ENCODE data around the gene SNCG. TPM values are rescaled to one million over a fixed set of nuclear protein-coding genes. Genes with fewer than 3 reads are reported as not detected.
A peak's percentile ranks its signal among the peaks of the same experiment; 100 is the strongest.

Gene SNCG
- total and polyA plus RNA-seq, 2 of the 8 experiments (the other 6 are each of a cell fraction or from before 2014, with no cell fraction given), result 4.4 to 12.2 TPM

- Histone ChIP-seq H3K56ac (replicated peaks; ENCODE audit: insufficient read length, low read depth, low read length) (no peak overlapping the region), H3K14ac (ENCODE audit: insufficient read length) (no peak overlapping the region), H3K79me2 (ENCODE audit: control insufficient read depth in 1 of 2, insufficient read depth in 2 of 2, low read length in 2 of 2) (no peaks in the 10 kb centered on the region), H2BK5ac (ENCODE audit: low read depth, low read length) (peak overlapping the region; percentile 99; the same call in 1 of the 2 replicates), H3K4me1 (replicated peaks in 1 of 4; ENCODE audit: control insufficient read depth in 3 of 4, insufficient read depth in 4 of 4, low read length in 3 of 4) (peaks cover 16 to 52% (median 40%) of the 10 kb centered on the region in 4 experiments), H4K5ac (ENCODE audit: insufficient read length, low read depth, low read length) (no peak overlapping the region), H3K18ac (ENCODE audit: extremely low read depth, low read length) (peak overlapping the region; percentile 93; the same call in 1 of the 2 replicates), H2BK20ac (ENCODE audit: low read length) (peak overlapping the region; percentile 98; the same call in 1 of the 2 replicates), H2BK120ac (replicated peaks; ENCODE audit: low read depth, low read length) (peak overlapping the region; percentile 67), H3K4ac (replicated peaks; ENCODE audit: insufficient read length, low read depth, low read length) (peak overlapping the region; percentile 78), H3K4me3 (ENCODE audit: extremely low read depth in 1 of 4, insufficient read depth in 2 of 4, low read depth in 3 of 4, low read length in 4 of 4) (no peak overlapping the region), H4K8ac (ENCODE audit: extremely low read depth, insufficient read depth, low read length) (peak overlapping the region; percentile 90), H2AK5ac (ENCODE audit: low read depth, low read length) (peak overlapping the region; percentile 100), H3K27ac (ENCODE audit: low read depth, low read length) (no peak overlapping the region), H3K23ac (ENCODE audit: insufficient read length) (no peak overlapping the region), H3K23me2 (ENCODE audit: low read depth, low read length) (no peaks in the 10 kb centered on the region), H4K91ac (replicated peaks; ENCODE audit: insufficient read length, low read length) (peak overlapping the region; percentile 96), H2AFZ (ENCODE audit: low read length) (no peak overlapping the region), H3K4me2 (ENCODE audit: insufficient read depth in 1 of 2, low read depth in 2 of 2, low read length in 2 of 2) (no peak overlapping the region), H4K20me1 (replicated peaks in 1 of 2; ENCODE audit: control insufficient read depth in 1 of 2, insufficient read depth in 2 of 2, low read length in 2 of 2) (no peaks in the 10 kb centered on the region), H3K27me3 (replicated peaks in 1 of 4; ENCODE audit: control insufficient read depth in 3 of 4, extremely low read depth in 1 of 4, insufficient read depth in 3 of 4, low read length in 3 of 4) (no peaks in the 10 kb centered on the region), H3K79me1 (ENCODE audit: low read depth, low read length) (no peaks in the 10 kb centered on the region), H3K9ac (replicated peaks in 1 of 4; ENCODE audit: extremely low read depth in 1 of 4, low read depth in 3 of 4, low read length in 3 of 4) (no peak overlapping the region), H3K9me3 (ENCODE audit: insufficient read depth in 2 of 2, low read depth in 1 of 2, low read length in 1 of 2) (no peaks in the 10 kb centered on the region), H2BK12ac (ENCODE audit: low read depth, low read length) (peak overlapping the region; percentile 99; the same call in 1 of the 2 replicates), H3K36me3 (ENCODE audit: control insufficient read depth in 2 of 4, insufficient read depth in 4 of 4, low read length in 3 of 4) (no peaks in the 10 kb centered on the region), H2BK15ac (ENCODE audit: low read length) (peak overlapping the region; percentile 100; the same call in 1 of the 2 replicates)
- ChIA-PET POLR2A (ENCODE audit: partially characterized antibody) (interaction anchor here (1.5 to 2.2 kb wide), 4 partner anchors 10 to 21 kb away, joined by 5 to 14 read pairs (median 8); no protein-coding TSS in a partner anchor), CTCF (ENCODE audit: partially characterized antibody) (interaction anchor here (1.1 to 26.4 kb wide), 9 partner anchors 1 to 285 kb away, joined by 5 to 975 read pairs (median 6); partner anchors contain the start of genes ADIRF, MMRN2 and SNCG)
- DNase-seq (ENCODE audit: low read depth in 1 of 2, low spot score in 2 of 2) (no peak), FAIRE-seq (no peak)
- WGBS, 2 experiments (ENCODE audit: extremely low coverage in 1 of 2, insufficient coverage in 1 of 2, insufficient read length in 1 of 2, insufficient replicate concordance in 2 of 2, low coverage in 1 of 2, low lambda C conversion rate in 2 of 2, missing lambda C conversion rate in 1 of 2), result 91% methylated on average over 2 of the region's 2 CpGs; no CpG with 5 or more reads in 1 of the 2 experiments
- TF ChIP-seq SUZ12 (IDR thresholded peaks at IDR 0.05; ENCODE audit: low read length) (no peak), TAF7 (optimal IDR thresholded peaks at IDR 0.05; ENCODE audit: borderline replicate concordance, low read depth, low read length) (no peak), KDM5A (IDR thresholded peaks at IDR 0.05; ENCODE audit: low read length) (no peak), CHD1 (IDR thresholded peaks at IDR 0.05; ENCODE audit: low read depth, low read length) (no peak), RXRA (IDR thresholded peaks at IDR 0.05; ENCODE audit: insufficient read depth, low read depth, low read length) (no peak), SP2 (IDR thresholded peaks at IDR 0.05; ENCODE audit: low read length) (no peak), SIN3A (conservative IDR thresholded peaks at IDR 0.05 in 1 of 2, IDR thresholded peaks at IDR 0.05 in 1 of 2; ENCODE audit: low read depth in 1 of 2, low read length in 2 of 2) (no peak), GTF2F1 (IDR thresholded peaks at IDR 0.05; ENCODE audit: borderline replicate concordance, low read depth, low read length) (no peak), POU5F1 (IDR thresholded peaks at IDR 0.05; ENCODE audit: low read depth, low read length) (no peak), E2F6 (IDR thresholded peaks at IDR 0.05) (no peak), CREB1 (IDR thresholded peaks at IDR 0.05) (no peak), YY1 (IDR thresholded peaks at IDR 0.05; ENCODE audit: low read depth, low read length) (no peak), TBP (IDR thresholded peaks at IDR 0.05; ENCODE audit: low read depth, low read length) (no peak), TEAD4 (IDR thresholded peaks at IDR 0.05; ENCODE audit: low read depth, low read length) (no peak), KDM1A (IDR thresholded peaks at IDR 0.05; ENCODE audit: borderline replicate concordance, low read length) (no peak)
These were observed 1.3 kb downstream of the SNCG start for GRCh38 chr10:86959737-86960002.

Measured in H1 (cell line).